Rectal smooth muscle tissue (tissue), 1 donor: ENCODE results near the gene TXNDC8.
A peak's percentile ranks its signal among the peaks of the same experiment; 100 is the strongest.

ENCODE experiments used
- H3K27ac ChIP-seq: one replicate; pipeline ENCODE4 v1.7.0; 2013; ENCODE audit warnings: low read depth, low read length, inconsistent platforms
- H3K27me3 ChIP-seq: one replicate; pipeline ENCODE4 v1.7.0; 2013; ENCODE audit warnings: low read length; ENCODE audit not compliant: control insufficient read depth, insufficient read depth
- H3K36me3 ChIP-seq: one replicate; pipeline ENCODE4 v1.7.0; 2013; ENCODE audit warnings: low read length; ENCODE audit not compliant: control insufficient read depth, insufficient read depth
- H3K4me1 ChIP-seq: one replicate; pipeline ENCODE4 v1.7.0; 2013; ENCODE audit warnings: low read length; ENCODE audit not compliant: control insufficient read depth, insufficient read depth
- H3K4me3 ChIP-seq: one replicate; pipeline ENCODE4 v1.7.0; 2013; ENCODE audit warnings: low read length
- H3K9ac ChIP-seq: one replicate; pipeline ENCODE4 v1.7.0; 2013; ENCODE audit warnings: low read length

The TXNDC8 gene

GRCh38 chr9:110259566-110259965 lies 78.1 kb downstream of the TXNDC8 start:
- no peak overlapping the region for H3K9ac ChIP-seq

GRCh38 chr9:110258690-110259091 lies 79.0 kb downstream of the TXNDC8 start:
- H3K36me3 ChIP-seq = no peaks in the 10 kb centered on the region
- peaks cover 6% of the 10 kb centered on the region for H3K4me1 ChIP-seq
- no peak overlapping the region for H3K4me3 ChIP-seq
- H3K9ac ChIP-seq = no peak overlapping the region
- H3K27ac ChIP-seq = no peak overlapping the region
- H3K27me3 ChIP-seq = no peaks in the 10 kb centered on the region

More at GRCh38 chr9:110259566-110259965, 78.1 kb downstream of the TXNDC8 start:
- Histone ChIP-seq H3K27ac (no peak overlapping the region), H3K36me3 (no peaks in the 10 kb centered on the region), H3K4me1 (peaks cover 6% of the 10 kb centered on the region), H3K4me3 (no peak overlapping the region), H3K27me3 (no peaks in the 10 kb centered on the region)

GRCh38 chr9:110257956-110258355 lies 79.7 kb downstream of the TXNDC8 start:
- no peak overlapping the region for H3K9ac ChIP-seq
- H3K27me3 ChIP-seq = no peaks in the 10 kb centered on the region
- H3K36me3 ChIP-seq = no peaks in the 10 kb centered on the region
- peaks cover 6% of the 10 kb centered on the region for H3K4me1 ChIP-seq
- peak overlapping the region; percentile 96 for H3K4me3 ChIP-seq
- H3K27ac ChIP-seq = peak overlapping the region; percentile 91

GRCh38 chr9:110257097-110257841 lies 80.4 kb downstream of the TXNDC8 start:
- no peaks in the 10 kb centered on the region for H3K36me3 ChIP-seq
- peak overlapping the region; percentile 96 for H3K4me3 ChIP-seq
- H3K27me3 ChIP-seq = no peaks in the 10 kb centered on the region
- no peak overlapping the region for H3K9ac ChIP-seq
- H3K4me1 ChIP-seq = peaks cover 6% of the 10 kb centered on the region
- H3K27ac ChIP-seq = peak overlapping the region; percentile 91

- Histone ChIP-seq H3K4me1 (peaks cover 6% of the 10 kb centered on the region), H3K27me3 (no peaks in the 10 kb centered on the region), H3K27ac (peak within 1 kb of the TSS; percentile 91), H3K9ac (peak within 1 kb of the TSS; percentile 98), H3K4me3 (peak within 1 kb of the TSS; percentile 96), H3K36me3 (no peaks in the 10 kb centered on the region)
These were observed 81.1 kb downstream of the TXNDC8 start, which contains the start of gene TXN for GRCh38 chr9:110256380-110257096. Gene TXN (minus strand): TSS chr9:110256507. CDS start chr9:110256435, 72 bp downstream.

- Histone ChIP-seq H3K9ac (peak overlapping the region; percentile 98), H3K36me3 (no peaks in the 10 kb centered on the region), H3K27ac (peak overlapping the region; percentile 91), H3K4me3 (peak overlapping the region; percentile 96), H3K27me3 (no peaks in the 10 kb centered on the region), H3K4me1 (peaks cover 6% of the 10 kb centered on the region)
These were observed 81.9 kb downstream of the TXNDC8 start for GRCh38 chr9:110255463-110256379.

GRCh38 chr9:110255034-110255462 lies 82.6 kb downstream of the TXNDC8 start:
- Histone ChIP-seq H3K4me3 (peak overlapping the region; percentile 96), H3K36me3 (no peaks in the 10 kb centered on the region), H3K4me1 (peaks cover 6% of the 10 kb centered on the region), H3K9ac (peak overlapping the region; percentile 98), H3K27me3 (no peaks in the 10 kb centered on the region), H3K27ac (peak overlapping the region; percentile 91)

GRCh38 chr9:110254500-110254899 lies 83.2 kb downstream of the TXNDC8 start:
- H3K36me3 ChIP-seq = peaks cover 4% of the 10 kb centered on the region
- no peaks in the 10 kb centered on the region for H3K27me3 ChIP-seq
- peak overlapping the region; percentile 96 for H3K4me3 ChIP-seq
- H3K9ac ChIP-seq = no peak overlapping the region
- peaks cover 6% of the 10 kb centered on the region for H3K4me1 ChIP-seq
- H3K27ac ChIP-seq = peak overlapping the region; percentile 2
